ENCODE results near the gene UPK3A. TPM values are rescaled to one million over a fixed set of nuclear protein-coding genes. Genes with fewer than 3 reads are reported as not detected.

The UPK3A gene
- total RNA-seq, 3 donors from 2014 or later: not detected

DNA sequence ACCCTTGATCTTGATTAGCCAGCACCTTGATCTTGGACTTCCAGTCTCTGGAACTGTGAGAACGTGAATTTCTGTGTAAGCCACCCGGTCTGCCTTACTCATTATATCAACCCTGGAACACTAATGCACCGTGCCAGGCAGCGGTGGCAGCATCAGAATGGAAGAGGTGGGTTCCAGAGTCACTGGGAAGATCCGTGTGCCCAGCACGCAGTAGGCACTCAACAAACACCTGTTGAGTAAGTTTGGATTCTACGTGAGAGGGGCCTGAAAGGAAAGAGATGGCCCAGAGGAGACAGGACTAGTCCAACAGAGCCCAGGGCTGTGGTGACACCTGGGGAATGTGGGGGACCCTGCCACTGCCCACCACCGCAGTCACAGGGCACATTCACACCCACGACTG lies 6.6 kb upstream of the UPK3A start:
- Histone ChIP-seq H3K9me3 (no peaks in the 10 kb centered on the region), H3K4me1 (no peaks in the 10 kb centered on the region), H3K27me3 (no peaks in the 10 kb centered on the region), H3K36me3 (no peaks in the 10 kb centered on the region), H3K4me3 (no peak overlapping the region), H3K27ac (no peak overlapping the region)
- no peak for TF ChIP-seq CTCF (IDR thresholded peaks at IDR 0.05)
- no peak for TF ChIP-seq POLR2A (IDR thresholded peaks at IDR 0.05)
- TF ChIP-seq POLR2AphosphoS5 (IDR thresholded peaks at IDR 0.05): no peak
- DNase-seq (ENCODE audit: low spot score in 2 of 2): no peak
- intact Hi-C loops (cut with DNase I; ENCODE audit: low total_unique reads): no loop called here

DNA sequence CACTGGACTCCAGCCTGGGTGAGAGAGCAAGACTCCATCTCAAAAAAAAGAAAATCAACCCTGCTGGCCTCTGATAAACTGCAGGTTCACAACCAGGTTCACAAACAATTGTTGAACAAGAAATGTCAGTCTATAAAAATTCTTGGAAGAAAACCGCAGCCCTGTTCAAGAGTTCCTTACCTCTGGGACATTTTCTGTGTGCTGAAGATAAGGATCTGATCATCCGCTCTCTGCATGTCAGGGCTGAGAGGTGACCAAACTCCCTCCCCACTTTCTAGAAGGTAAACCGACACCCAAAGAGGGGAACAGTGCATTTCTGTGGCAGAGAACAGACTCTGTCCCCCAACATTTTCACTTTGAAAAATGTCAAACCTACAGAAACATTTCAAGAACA lies 4.2 kb upstream of the UPK3A start:
- Histone ChIP-seq H3K36me3 (no peaks in the 10 kb centered on the region), H3K4me3 (no peak overlapping the region), H3K27ac (peak overlapping the region; percentile 52 to 80), H3K9me3 (no peaks in the 10 kb centered on the region), H3K27me3 (no peaks in the 10 kb centered on the region), H3K4me1 (no peaks in the 10 kb centered on the region)
- intact Hi-C loops (cut with DNase I; ENCODE audit: low total_unique reads): no loop called here
- TF ChIP-seq POLR2AphosphoS5 (IDR thresholded peaks at IDR 0.05) (no peak), CTCF (IDR thresholded peaks at IDR 0.05) (peak in 1 of 3 donors; percentile 24)
- no peak for DNase-seq (ENCODE audit: low spot score in 2 of 2)

- intact Hi-C loops (cut with DNase I; ENCODE audit: low total_unique reads): no loop called here
- DNase-seq (ENCODE audit: low spot score in 2 of 2): no peak
- no peaks in the 10 kb centered on the region for H3K4me1 ChIP-seq
- H3K36me3 ChIP-seq: no peaks in the 10 kb centered on the region
- H3K27me3 ChIP-seq: no peaks in the 10 kb centered on the region
- no peak overlapping the region for H3K4me3 ChIP-seq
- no peaks in the 10 kb centered on the region for H3K9me3 ChIP-seq
- H3K27ac ChIP-seq: no peak overlapping the region
- TF ChIP-seq POLR2AphosphoS5 (IDR thresholded peaks at IDR 0.05) (no peak), CTCF (IDR thresholded peaks at IDR 0.05) (no peak), POLR2A (IDR thresholded peaks at IDR 0.05) (no peak)
Observed at GRCh38 chr22:45281010-45281409, 3.7 kb upstream of the UPK3A start.

- TF ChIP-seq POLR2AphosphoS5 (IDR thresholded peaks at IDR 0.05): no peak
- no peak for TF ChIP-seq POLR2A (IDR thresholded peaks at IDR 0.05)
- no peak for TF ChIP-seq CTCF (IDR thresholded peaks at IDR 0.05)
- Histone ChIP-seq H3K9me3 (no peaks in the 10 kb centered on the region), H3K27me3 (no peaks in the 10 kb centered on the region), H3K27ac (no peak overlapping the region), H3K4me1 (no peaks in the 10 kb centered on the region), H3K36me3 (no peaks in the 10 kb centered on the region), H3K4me3 (peak overlapping the region; percentile 26 to 61 (median 27))
- intact Hi-C loops (cut with DNase I; ENCODE audit: low total_unique reads): no loop called here
- no peak for DNase-seq (ENCODE audit: low spot score in 2 of 2)
Observed at GRCh38 chr22:45285263-45286058, 712 bp downstream of the UPK3A start.

DNA sequence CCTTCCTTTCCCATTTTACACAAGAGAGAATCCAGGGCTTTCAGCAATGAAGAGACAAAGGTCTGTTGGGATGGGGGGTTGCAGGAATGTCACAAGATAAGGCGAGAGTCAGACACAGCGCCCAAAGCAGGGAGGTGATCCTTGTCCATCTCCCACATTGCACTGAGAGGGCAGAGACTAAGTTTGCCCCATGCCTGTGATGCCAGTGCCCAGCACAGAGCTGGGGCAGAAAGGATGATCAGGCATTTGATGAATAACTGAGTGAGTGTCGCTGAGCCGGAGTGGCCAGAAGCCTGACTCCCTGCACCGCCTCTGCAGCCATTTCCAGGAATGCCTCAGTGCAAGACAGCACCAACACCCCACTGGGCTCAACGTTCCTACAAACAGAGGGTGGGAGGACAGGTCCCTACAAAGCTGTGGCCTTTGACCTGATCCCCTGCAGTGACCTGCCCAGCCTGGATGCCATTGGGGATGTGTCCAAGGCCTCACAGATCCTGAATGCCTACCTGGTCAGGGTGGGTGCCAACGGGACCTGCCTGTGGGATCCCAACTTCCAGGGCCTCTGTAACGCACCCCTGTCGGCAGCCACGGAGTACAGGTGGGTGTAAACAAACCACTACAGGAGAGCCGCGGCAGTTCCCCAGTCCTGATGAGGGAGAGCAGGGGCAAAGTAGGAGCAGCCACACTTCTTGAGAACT lies 2.3 kb downstream of the UPK3A start:
- intact Hi-C loops (cut with DNase I; ENCODE audit: low total_unique reads): no loop called here
- no peaks in the 10 kb centered on the region for H3K9me3 ChIP-seq
- no peak overlapping the region for H3K27ac ChIP-seq
- no peak overlapping the region for H3K4me3 ChIP-seq
- no peaks in the 10 kb centered on the region for H3K36me3 ChIP-seq
- DNase-seq (ENCODE audit: low spot score in 2 of 2): no peak
- TF ChIP-seq POLR2A (IDR thresholded peaks at IDR 0.05) (no peak), CTCF (IDR thresholded peaks at IDR 0.05) (no peak), POLR2AphosphoS5 (IDR thresholded peaks at IDR 0.05) (no peak)
- no peaks in the 10 kb centered on the region for H3K4me1 ChIP-seq
- no peaks in the 10 kb centered on the region for H3K27me3 ChIP-seq

Measured in breast epithelium (tissue), 4 donors.